WTC11 (cell line): ENCODE measurements around the gene STIMATE. TPM values are rescaled to one million over a fixed set of nuclear protein-coding genes. Genes with fewer than 3 reads are reported as not detected.

Experiments used
- ATAC-seq: fragments of 200-7000 bp; cut with Tn5 transposase; 2 replicates; pipeline ENCODE4 v1.10.0; 2021; ENCODE audit warnings: mild to moderate bottlenecking, moderate library complexity
- CTCF ChIA-PET: fragments of 300-600 bp; sonication (Branson Sonifier 250); formaldehyde crosslinking; loops from one replicate; lab custom pipeline; 2021; ENCODE audit warnings: antibody characterized with exemption; lab: Charles Lee
- POLR2A ChIA-PET: fragments of 350-600 bp; sonication (Branson Sonifier 250); formaldehyde crosslinking; loops from one replicate; lab custom pipeline; 2021; ENCODE audit warnings: antibody characterized with exemption; lab: Charles Lee
- DNase-seq: peaks from one replicate; pipeline ENCODE4 v3.0.0; 2021; ENCODE audit warnings: low spot score
- H3K27ac Mint-ChIP-seq: 2 replicates; pipeline ENCODE4 v1.8.0; 2021; ENCODE audit warnings: mixed read lengths
- H3K27me3 Mint-ChIP-seq: 2 replicates; pipeline ENCODE4 v1.8.0; 2021; ENCODE audit warnings: low read depth, mild to moderate bottlenecking, moderate library complexity, mixed read lengths
- H3K36me3 Mint-ChIP-seq: 2 replicates; pipeline ENCODE4 v1.8.0; 2021; ENCODE audit warnings: mixed read lengths
- H3K4me1 Mint-ChIP-seq: 2 replicates; pipeline ENCODE4 v1.8.0; 2022; ENCODE audit warnings: mixed read lengths
- H3K4me3 Mint-ChIP-seq: 2 replicates; pipeline ENCODE4 v1.8.0; 2021; ENCODE audit warnings: mild to moderate bottlenecking, moderate library complexity, mixed read lengths
- H3K9me3 Mint-ChIP-seq: 2 replicates; pipeline ENCODE4 v1.8.0; 2021; ENCODE audit warnings: mixed read lengths
- ATF3 ChIP-seq: sonication (generic); formaldehyde crosslinking; conservative IDR thresholded peaks from 2 replicates; pipeline ENCODE4 v1.8.1; 2022; ENCODE audit warnings: mild to moderate bottlenecking, missing genetic modification reagents
- ATF6 ChIP-seq: sonication (generic); formaldehyde crosslinking; IDR thresholded peaks from 2 replicates; pipeline ENCODE4 v1.8.1; 2023; ENCODE audit warnings: mild to moderate bottlenecking, missing genetic modification reagents
- CDX4 ChIP-seq: fragments of 250-450 bp; sonication (Bioruptor Pico); IDR thresholded peaks from 2 replicates; pipeline ENCODE4 v1.9.0; 2021; ENCODE audit warnings: moderate library complexity, mild to moderate bottlenecking, inconsistent platforms, borderline replicate concordance
- E2F4 ChIP-seq: sonication (generic); formaldehyde crosslinking; IDR thresholded peaks from 2 replicates; pipeline ENCODE4 v1.8.1; 2022; ENCODE audit warnings: low read depth, mild to moderate bottlenecking, moderate library complexity, missing genetic modification reagents, borderline replicate concordance
- EMX1 ChIP-seq: fragments of 250-450 bp; sonication (Bioruptor Pico); IDR thresholded peaks from 2 replicates; pipeline ENCODE4 v1.8.0; 2021; ENCODE audit warnings: mild to moderate bottlenecking
- GABPB1 ChIP-seq: sonication (generic); formaldehyde crosslinking; IDR thresholded peaks from 2 replicates; pipeline ENCODE4 v1.8.1; 2023; ENCODE audit warnings: mild to moderate bottlenecking, missing genetic modification reagents
- HMGA2 ChIP-seq: fragments of 250-450 bp; sonication (Bioruptor Pico); IDR thresholded peaks from 2 replicates; pipeline ENCODE4 v1.4.0; 2021; ENCODE audit warnings: mild to moderate bottlenecking, moderate library complexity
- JAZF1 ChIP-seq: fragments of 250-450 bp; sonication (Bioruptor Pico); IDR thresholded peaks from 2 replicates; pipeline ENCODE4 v1.9.0; 2021; ENCODE audit warnings: moderate library complexity, mild to moderate bottlenecking, inconsistent platforms
- KAT7 ChIP-seq: sonication (generic); formaldehyde crosslinking; IDR thresholded peaks from 2 replicates; pipeline ENCODE4 v1.8.1; 2023; ENCODE audit warnings: missing genetic modification reagents, mild to moderate bottlenecking, borderline replicate concordance
- NFATC4 ChIP-seq: fragments of 250-450 bp; sonication (Bioruptor Pico); IDR thresholded peaks from 2 replicates; pipeline ENCODE4 v1.9.0; 2021; ENCODE audit warnings: mild to moderate bottlenecking
- NR1H2 ChIP-seq: sonication (generic); formaldehyde crosslinking; IDR thresholded peaks from 2 replicates; pipeline ENCODE4 v1.9.0; 2021; ENCODE audit warnings: mild to moderate bottlenecking, moderate library complexity, missing genetic modification reagents
- NR2C2 ChIP-seq: sonication (generic); formaldehyde crosslinking; IDR thresholded peaks from 2 replicates; pipeline ENCODE4 v1.8.0; 2022; ENCODE audit warnings: mild to moderate bottlenecking, missing genetic modification reagents
- PREB ChIP-seq: sonication (generic); formaldehyde crosslinking; IDR thresholded peaks from 2 replicates; pipeline ENCODE4 v1.8.1; 2022; ENCODE audit warnings: mild to moderate bottlenecking, missing genetic modification reagents, moderate library complexity, borderline replicate concordance
- USF1 ChIP-seq: sonication (generic); formaldehyde crosslinking; IDR thresholded peaks from 2 replicates; pipeline ENCODE4 v1.8.0; 2022; ENCODE audit warnings: mild to moderate bottlenecking, missing genetic modification reagents
- ZBTB21 ChIP-seq: sonication (generic); formaldehyde crosslinking; IDR thresholded peaks from 2 replicates; pipeline ENCODE4 v1.8.1; 2023; ENCODE audit warnings: mild to moderate bottlenecking, missing genetic modification reagents, borderline replicate concordance
- ZNF425 ChIP-seq: fragments of 250-450 bp; sonication (Bioruptor Pico); conservative IDR thresholded peaks from 2 replicates; pipeline ENCODE4 v1.9.0; 2021; ENCODE audit warnings: mild to moderate bottlenecking
- ZSCAN18 ChIP-seq: fragments of 250-450 bp; sonication (Bioruptor Pico); IDR thresholded peaks from 2 replicates; pipeline ENCODE4 v2.1.2; 2022; ENCODE audit warnings: mild to moderate bottlenecking, moderate library complexity
- total RNA-seq: library from RNA; stranded (reverse); gene quantifications from 3 replicates; pipeline ENCODE4 v1.2.3, GENCODE V29; 2021
- TF ChIP-seq, protein P1 (sequence below): sonication (generic); formaldehyde crosslinking; IDR thresholded peaks from 2 replicates; pipeline ENCODE4 v1.8.0; 2022; ENCODE audit warnings: mild to moderate bottlenecking, missing genetic modification reagents

STIMATE gene
- total RNA-seq, 1 experiment from 2014 or later: 35.5 TPM

GRCh38 chr3:52843108-52843865, 54.1 kb downstream of the STIMATE start:
- Mint-ChIP-seq H3K36me3 (peaks cover 20% of the 10 kb centered on the region), H3K9me3 (no peaks in the 10 kb centered on the region), H3K4me3 (no peak overlapping the region), H3K27me3 (no peaks in the 10 kb centered on the region), H3K27ac (no peak overlapping the region), H3K4me1 (peaks cover 3% of the 10 kb centered on the region; the same call in 1 of the 2 replicates)
- ATAC-seq (no peak), DNase-seq (no peak)
- no peak for TF ChIP-seq CDX4 (CRISPR knock-in tag)
- no peak for TF ChIP-seq NFATC4 (CRISPR knock-in tag)
- TF ChIP-seq PREB (CRISPR knock-in tag): no peak
- no peak for TF ChIP-seq NR1H2 (CRISPR knock-in tag)
- no peak for TF ChIP-seq ZSCAN18 (CRISPR knock-in tag)
- TF ChIP-seq, protein P1, sequence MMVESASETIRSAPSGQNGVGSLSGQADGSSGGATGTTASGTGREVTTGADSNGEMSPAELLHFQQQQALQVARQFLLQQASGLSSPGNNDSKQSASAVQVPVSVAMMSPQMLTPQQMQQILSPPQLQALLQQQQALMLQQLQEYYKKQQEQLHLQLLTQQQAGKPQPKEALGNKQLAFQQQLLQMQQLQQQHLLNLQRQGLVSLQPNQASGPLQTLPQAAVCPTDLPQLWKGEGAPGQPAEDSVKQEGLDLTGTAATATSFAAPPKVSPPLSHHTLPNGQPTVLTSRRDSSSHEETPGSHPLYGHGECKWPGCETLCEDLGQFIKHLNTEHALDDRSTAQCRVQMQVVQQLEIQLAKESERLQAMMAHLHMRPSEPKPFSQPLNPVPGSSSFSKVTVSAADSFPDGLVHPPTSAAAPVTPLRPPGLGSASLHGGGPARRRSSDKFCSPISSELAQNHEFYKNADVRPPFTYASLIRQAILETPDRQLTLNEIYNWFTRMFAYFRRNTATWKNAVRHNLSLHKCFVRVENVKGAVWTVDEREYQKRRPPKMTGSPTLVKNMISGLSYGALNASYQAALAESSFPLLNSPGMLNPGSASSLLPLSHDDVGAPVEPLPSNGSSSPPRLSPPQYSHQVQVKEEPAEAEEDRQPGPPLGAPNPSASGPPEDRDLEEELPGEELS: no peak
- no peak for TF ChIP-seq ATF3 (CRISPR knock-in tag)
- no peak for TF ChIP-seq JAZF1 (CRISPR knock-in tag)
- ChIA-PET CTCF (interaction anchor here (1.3 to 1.8 kb wide), 5 partner anchors 23 to 51 kb away, joined by 3 to 10 read pairs (median 6); partner anchors contain the start of gene ITIH3), POLR2A (interaction anchor here (0.6 to 0.7 kb wide), 2 partner anchors 11 to 62 kb away, joined by 3 to 4 read pairs; no protein-coding TSS in a partner anchor)

DNA sequence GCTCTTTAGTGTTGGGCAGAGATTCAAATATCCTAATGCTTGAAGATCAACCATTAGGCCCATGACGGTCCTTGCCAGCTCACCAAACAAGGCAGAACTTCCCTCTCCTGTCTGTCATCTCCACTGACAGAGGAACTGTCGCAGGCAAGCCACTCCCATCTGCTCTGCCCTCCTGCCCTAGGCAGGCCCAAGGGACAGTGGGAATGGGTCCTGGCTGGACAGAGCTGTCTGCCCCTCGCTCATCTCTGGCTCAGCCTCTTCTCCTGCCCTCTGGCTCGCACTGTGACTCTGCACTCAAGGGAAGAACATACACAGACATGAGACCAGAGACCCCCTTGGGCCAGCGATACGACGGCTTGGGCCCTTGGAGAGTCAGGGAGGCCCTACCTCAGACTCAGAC, 54.9 kb downstream of the STIMATE start:
- DNase-seq (no peak), ATAC-seq (no peak)
- Mint-ChIP-seq H3K9me3 (no peaks in the 10 kb centered on the region), H3K36me3 (peaks cover 11% of the 10 kb centered on the region), H3K4me3 (no peak overlapping the region), H3K27ac (no peak overlapping the region; the same call in 1 of the 2 replicates), H3K27me3 (no peaks in the 10 kb centered on the region), H3K4me1 (peaks cover under 1% of the 10 kb centered on the region; the same call in 1 of the 2 replicates)
- POLR2A ChIA-PET: interaction anchor here (0.7 kb wide), 1 partner anchor 14 kb away, joined by 3 read pairs; no protein-coding TSS in a partner anchor
- CTCF ChIA-PET: interaction anchor here (1.4 to 1.8 kb wide), 3 partner anchors 22 to 50 kb away, joined by 6 to 10 read pairs (median 6); no protein-coding TSS in a partner anchor
- TF ChIP-seq GABPB1 (CRISPR knock-in tag) (no peak), NR1H2 (CRISPR knock-in tag) (no peak), HMGA2 (no peak), E2F4 (CRISPR knock-in tag) (no peak), ZNF425 (CRISPR knock-in tag) (no peak), USF1 (no peak), KAT7 (no peak), ZSCAN18 (CRISPR knock-in tag) (no peak), NR2C2 (CRISPR knock-in tag) (no peak), ATF6 (CRISPR knock-in tag) (no peak), ZBTB21 (CRISPR knock-in tag) (no peak), EMX1 (CRISPR knock-in tag) (no peak)
